ENCODE results near the gene TTC34.

DNA sequence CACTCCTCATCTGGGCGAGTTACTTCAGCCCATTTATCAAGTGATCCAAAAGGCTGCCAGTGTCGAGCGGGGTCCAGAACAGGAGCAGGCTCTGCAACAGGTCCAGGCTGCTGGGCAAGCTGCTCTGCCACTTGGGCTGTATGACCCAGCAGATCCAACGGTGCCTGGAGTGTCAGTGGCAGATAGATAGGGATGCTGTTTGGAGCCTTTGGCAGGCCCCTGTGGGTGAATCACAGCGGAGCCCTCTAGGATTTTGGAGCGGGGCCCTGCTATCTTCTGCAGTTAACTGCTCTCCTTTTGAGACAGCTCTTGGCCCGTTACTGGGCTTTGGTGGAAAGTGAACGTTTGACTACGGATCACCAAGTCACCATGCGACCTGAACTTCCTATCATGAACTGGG lies 176.2 kb downstream of the TTC34 start:
- TF ChIP-seq CTCF (conservative IDR thresholded peaks at IDR 0.05 in 1 of 2, IDR thresholded peaks at IDR 0.05 in 1 of 2; ENCODE audit: low read depth in 1 of 2, low read length in 2 of 2): no peak
- TF ChIP-seq EZH2 (IDR thresholded peaks at IDR 0.05; ENCODE audit: low read length, missing control alignments): no peak

All from fibroblast of lung (primary cell).